GM23248 (cell line): ENCODE results near the gene SCOC.

Experiments
- EZH2 ChIP-seq: fragments of 200-600 bp; sonication (generic); IDR thresholded peaks from 2 replicates; pipeline ENCODE4 v1.6.1; 2018; ENCODE audit warnings: antibody characterized with exemption, mild to moderate bottlenecking; ENCODE audit not compliant: insufficient read depth, poor library complexity, severe bottlenecking
- EZH2phosphoT487 ChIP-seq: fragments of 200-600 bp; sonication (generic); IDR thresholded peaks from 2 replicates; pipeline ENCODE4 v1.6.1; 2018; ENCODE audit warnings: antibody characterized with exemption, moderate library complexity, mild to moderate bottlenecking, low read depth; ENCODE audit not compliant: insufficient read depth

DNA sequence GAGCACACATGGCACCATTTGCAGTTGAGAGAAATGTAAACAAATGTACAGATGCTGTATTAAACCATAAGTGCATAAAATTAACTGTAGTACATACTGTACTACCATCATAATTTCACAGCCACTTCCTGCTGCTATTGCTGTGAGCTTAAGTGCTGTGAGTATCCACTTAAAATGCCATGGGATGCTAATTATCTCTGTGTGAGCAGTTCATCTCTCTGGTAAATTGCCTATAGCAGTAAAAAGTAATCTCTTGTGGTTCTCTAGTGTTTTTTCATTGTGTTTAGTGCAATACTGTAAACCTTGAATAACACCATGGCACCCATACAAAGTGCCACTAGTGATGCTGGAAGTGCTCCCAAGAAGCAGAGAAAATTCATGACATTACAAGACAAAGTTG, 9.9 kb upstream of the SCOC start:
- TF ChIP-seq EZH2phosphoT487 (no peak), EZH2 (no peak)
